Gastroesophageal sphincter (tissue), 4 donors: ENCODE results near the gene TRIM63. TPM values are rescaled to one million over a fixed set of nuclear protein-coding genes. Genes with fewer than 3 reads are reported as not detected.

Source experiments
- ATAC-seq: fragments of 150-250 bp; one replicate; pipeline ENCODE4 v1.9.1; 2016; ENCODE audit warnings: mild to moderate bottlenecking, moderate library complexity
- H3K27ac ChIP-seq, 4 donors: fragments of 200-600 bp; sonication (generic) in 3 of 4; 1 replicate in 3 of 4; 2 replicates in 1 of 4; pipeline ENCODE4 v1.5.1; 2016 to 2019
- H3K27me3 ChIP-seq: fragments of 200-600 bp; sonication (generic); one replicate; pipeline ENCODE4 v1.5.1; 2019
- H3K36me3 ChIP-seq, 2 donors: fragments of 200-600 bp; sonication (generic); one replicate each; pipeline ENCODE4 v1.5.1; 2019; ENCODE audit warnings: control low read depth in 1 of 2
- H3K4me1 ChIP-seq, 3 donors: fragments of 200-600 bp; sonication (generic); 1 replicate in 2 of 3; 2 replicates in 1 of 3; pipeline ENCODE4 v1.5.1; 2016 to 2019; ENCODE audit warnings: control low read depth in 2 of 3
- H3K4me3 ChIP-seq, 2 donors: fragments of 200-600 bp; sonication (generic); one replicate each; pipeline ENCODE4 v1.5.1; 2019; ENCODE audit warnings: mild to moderate bottlenecking in 1 of 2, moderate library complexity in 1 of 2
- H3K9me3 ChIP-seq, 3 donors: fragments of 200-600 bp; sonication (generic); one replicate each; pipeline ENCODE4 v1.5.1; 2017 to 2019; ENCODE audit warnings: control low read depth in 2 of 3
- EP300 ChIP-seq: sonication (generic); formaldehyde crosslinking; IDR thresholded peaks from one replicate; pipeline ENCODE4 v1.6.1; 2017; ENCODE audit warnings: antibody characterized with exemption, mild to moderate bottlenecking
- POLR2A ChIP-seq, 2 donors: fragments of 450-650 bp; IDR thresholded peaks; one replicate each; pipeline ENCODE4 v1.6.1; 2017; ENCODE audit warnings: antibody characterized with exemption in 2 of 2, mild to moderate bottlenecking in 2 of 2, moderate library complexity in 1 of 2
- POLR2AphosphoS5 ChIP-seq: sonication (generic); formaldehyde crosslinking; IDR thresholded peaks from one replicate; pipeline ENCODE4 v1.6.1; 2017; ENCODE audit warnings: antibody characterized with exemption
- WGBS, 2 donors: methylation state at CpG; one replicate each; pipeline ENCODE4 v1.1.5; 2018; ENCODE audit warnings: low coverage in 1 of 2; 5-methylcytosine and 5-hydroxymethylcytosine counted together
- total RNA-seq, 4 donors: library from RNA; depleted of rRNA; stranded (reverse); fragments of >200 nt; gene quantifications; one replicate each; pipeline ENCODE4 v1.1.0, GENCODE V29; 2016
- TF ChIP-seq, protein P1 (sequence below), 4 experiments: fragments of 200-600 bp in 2 of 4; fragments of 450-650 bp in 2 of 4; sonication (generic) in 1 of 4; IDR thresholded peaks; one replicate each; pipeline ENCODE4 v1.5.1; 2017 to 2019; ENCODE audit warnings: antibody characterized with exemption in 4 of 4, mild to moderate bottlenecking in 2 of 4, moderate library complexity in 2 of 4

The TRIM63 gene
- total RNA-seq, 4 donors from 2014 or later: 0.15 to 2.3 (median 0.82) TPM

DNA sequence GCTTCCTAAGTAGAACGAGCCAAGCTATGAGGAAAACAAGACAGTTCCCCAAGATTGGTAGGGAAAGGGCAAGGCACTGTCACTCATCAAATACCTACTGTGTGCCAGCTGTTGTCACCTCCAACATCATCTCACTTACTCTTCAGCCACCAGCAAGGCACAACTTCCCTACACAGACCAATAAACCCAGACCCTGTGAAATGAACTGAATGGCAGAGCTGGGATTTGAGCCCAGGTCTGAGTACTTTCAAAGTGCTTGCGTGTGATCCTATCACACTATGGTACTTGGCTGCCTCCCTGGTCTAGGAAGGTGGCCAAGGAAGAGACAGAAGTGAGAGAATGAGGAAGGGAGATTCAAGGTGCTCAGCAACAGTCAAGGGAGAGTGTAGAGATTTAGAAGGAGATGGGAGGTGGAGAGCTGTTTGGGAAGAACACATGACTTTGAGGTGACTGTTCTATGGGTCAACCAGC lies 16.7 kb upstream of the TRIM63 start:
- 17 to 57% methylated on average over 1 to 2 of the region's 2 CpGs for WGBS, 2 donors
- ATAC-seq: no peak
- no peaks in the 10 kb centered on the region for H3K9me3 ChIP-seq

DNA sequence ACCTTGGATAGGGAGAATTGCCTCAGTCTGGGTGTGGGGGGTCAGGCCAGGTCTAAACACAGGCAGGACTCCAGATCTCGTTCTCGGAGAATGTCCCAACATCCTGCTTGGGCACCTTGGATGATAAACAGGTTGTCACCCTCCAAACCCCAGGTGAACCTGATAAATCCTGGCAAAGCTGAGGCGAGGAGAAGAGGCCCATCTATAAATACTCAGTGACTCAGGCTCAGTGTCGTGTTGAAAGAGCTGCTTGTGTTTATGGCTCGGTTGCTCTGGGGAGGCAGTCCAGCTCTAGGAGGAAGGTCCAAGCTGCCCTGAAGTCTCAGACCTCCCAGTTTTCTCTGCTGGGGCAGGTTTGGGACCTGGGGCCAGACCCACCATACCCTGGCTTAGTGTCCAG lies 15.8 kb upstream of the TRIM63 start:
- Histone ChIP-seq H3K27me3 (peaks cover 45% of the 10 kb centered on the region), H3K27ac (no peak overlapping the region), H3K36me3 (no peaks in the 10 kb centered on the region), H3K4me3 (no peak overlapping the region), H3K4me1 (no peaks in the 10 kb centered on the region), H3K9me3 (no peaks in the 10 kb centered on the region)
- TF ChIP-seq, protein P1, sequence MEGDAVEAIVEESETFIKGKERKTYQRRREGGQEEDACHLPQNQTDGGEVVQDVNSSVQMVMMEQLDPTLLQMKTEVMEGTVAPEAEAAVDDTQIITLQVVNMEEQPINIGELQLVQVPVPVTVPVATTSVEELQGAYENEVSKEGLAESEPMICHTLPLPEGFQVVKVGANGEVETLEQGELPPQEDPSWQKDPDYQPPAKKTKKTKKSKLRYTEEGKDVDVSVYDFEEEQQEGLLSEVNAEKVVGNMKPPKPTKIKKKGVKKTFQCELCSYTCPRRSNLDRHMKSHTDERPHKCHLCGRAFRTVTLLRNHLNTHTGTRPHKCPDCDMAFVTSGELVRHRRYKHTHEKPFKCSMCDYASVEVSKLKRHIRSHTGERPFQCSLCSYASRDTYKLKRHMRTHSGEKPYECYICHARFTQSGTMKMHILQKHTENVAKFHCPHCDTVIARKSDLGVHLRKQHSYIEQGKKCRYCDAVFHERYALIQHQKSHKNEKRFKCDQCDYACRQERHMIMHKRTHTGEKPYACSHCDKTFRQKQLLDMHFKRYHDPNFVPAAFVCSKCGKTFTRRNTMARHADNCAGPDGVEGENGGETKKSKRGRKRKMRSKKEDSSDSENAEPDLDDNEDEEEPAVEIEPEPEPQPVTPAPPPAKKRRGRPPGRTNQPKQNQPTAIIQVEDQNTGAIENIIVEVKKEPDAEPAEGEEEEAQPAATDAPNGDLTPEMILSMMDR (IDR thresholded peaks at IDR 0.05): no peak
- no peak for TF ChIP-seq EP300
- TF ChIP-seq POLR2A (IDR thresholded peaks at IDR 0.05): no peak
- no peak for TF ChIP-seq POLR2AphosphoS5
- WGBS, 2 donors: 55% methylated on average over 2 of the region's 5 CpGs; no CpG with 5 or more reads in 1 of the 2 donors
- ATAC-seq: no peak

More for the DNA sequence above, 16.7 kb upstream of the TRIM63 start:
- no peak overlapping the region for H3K27ac ChIP-seq
- TF ChIP-seq POLR2AphosphoS5: no peak
- TF ChIP-seq, protein P1 (IDR thresholded peaks at IDR 0.05): no peak
- TF ChIP-seq POLR2A (IDR thresholded peaks at IDR 0.05): no peak
- no peak for TF ChIP-seq EP300
- no peaks in the 10 kb centered on the region for H3K36me3 ChIP-seq
- no peaks in the 10 kb centered on the region for H3K4me1 ChIP-seq
- no peak overlapping the region for H3K4me3 ChIP-seq
- H3K27me3 ChIP-seq: peaks cover 45% of the 10 kb centered on the region

GRCh38 chr1:26082020-26082350 lies 14.6 kb upstream of the TRIM63 start:
- Histone ChIP-seq H3K36me3 (no peaks in the 10 kb centered on the region), H3K27me3 (peaks cover 39% of the 10 kb centered on the region), H3K27ac (no peak overlapping the region), H3K9me3 (no peaks in the 10 kb centered on the region), H3K4me3 (no peak overlapping the region), H3K4me1 (no peaks in the 10 kb centered on the region)
- 67 to 91% methylated on average over 3 of the region's 3 CpGs for WGBS, 2 donors
- no peak for ATAC-seq
- TF ChIP-seq POLR2AphosphoS5: no peak
- no peak for TF ChIP-seq EP300
- TF ChIP-seq, protein P1 (IDR thresholded peaks at IDR 0.05): no peak
- TF ChIP-seq POLR2A (IDR thresholded peaks at IDR 0.05): no peak

DNA sequence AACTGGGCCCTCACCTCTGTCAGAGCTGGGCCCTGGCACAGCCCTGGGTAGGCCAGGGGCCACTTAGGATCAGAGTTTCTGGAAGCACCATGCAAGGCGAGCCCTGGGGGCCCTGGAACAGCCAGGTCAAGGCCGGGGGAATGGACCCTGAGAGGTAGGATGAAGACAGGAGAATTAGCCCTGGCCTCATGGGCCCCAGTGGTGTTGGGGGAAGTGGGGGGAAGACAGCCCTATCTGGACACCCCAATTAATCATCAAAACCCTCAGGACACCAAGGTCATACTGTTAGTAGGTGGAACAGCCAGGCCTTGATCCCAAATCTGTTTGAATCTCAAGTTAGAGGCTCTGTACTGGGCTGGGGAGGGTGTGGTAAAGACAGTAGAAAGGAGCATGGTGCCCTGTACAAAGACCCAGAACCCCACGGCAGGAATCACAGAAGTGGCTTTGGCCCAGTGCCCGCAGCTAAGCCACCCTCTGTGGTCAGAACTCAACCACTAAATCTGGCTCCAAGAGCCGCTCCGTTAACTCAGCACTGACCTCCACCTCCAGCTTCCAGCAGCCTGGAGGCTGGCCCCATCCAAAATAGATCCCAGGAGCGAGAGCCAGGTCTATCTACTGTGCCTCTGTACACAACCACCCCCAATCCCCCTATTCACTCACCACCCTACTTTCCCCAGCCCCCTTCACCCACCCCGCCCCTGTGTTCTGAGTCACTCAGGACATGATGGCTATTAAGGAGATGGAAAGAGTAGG lies 14.0 kb upstream of the TRIM63 start:
- H3K27ac ChIP-seq: no peak overlapping the region
- WGBS, 2 donors: 53 to 74% methylated on average over 2 to 5 of the region's 8 CpGs
- no peak for ATAC-seq

More for the DNA sequence above, 14.0 kb upstream of the TRIM63 start:
- Histone ChIP-seq H3K27me3 (peaks cover 42% of the 10 kb centered on the region), H3K9me3 (no peaks in the 10 kb centered on the region), H3K36me3 (no peaks in the 10 kb centered on the region), H3K4me1 (no peaks in the 10 kb centered on the region), H3K4me3 (no peak overlapping the region)
- TF ChIP-seq POLR2AphosphoS5: no peak
- no peak for TF ChIP-seq POLR2A (IDR thresholded peaks at IDR 0.05)
- TF ChIP-seq, protein P1 (IDR thresholded peaks at IDR 0.05): no peak
- no peak for TF ChIP-seq EP300
